Measurements from ENCODE around the gene CUX1. TPM values are rescaled to one million over a fixed set of nuclear protein-coding genes. Genes with fewer than 3 reads are reported as not detected.

Gene CUX1
- total RNA-seq, 1 experiment from 2014 or later, result 116 TPM

DNA sequence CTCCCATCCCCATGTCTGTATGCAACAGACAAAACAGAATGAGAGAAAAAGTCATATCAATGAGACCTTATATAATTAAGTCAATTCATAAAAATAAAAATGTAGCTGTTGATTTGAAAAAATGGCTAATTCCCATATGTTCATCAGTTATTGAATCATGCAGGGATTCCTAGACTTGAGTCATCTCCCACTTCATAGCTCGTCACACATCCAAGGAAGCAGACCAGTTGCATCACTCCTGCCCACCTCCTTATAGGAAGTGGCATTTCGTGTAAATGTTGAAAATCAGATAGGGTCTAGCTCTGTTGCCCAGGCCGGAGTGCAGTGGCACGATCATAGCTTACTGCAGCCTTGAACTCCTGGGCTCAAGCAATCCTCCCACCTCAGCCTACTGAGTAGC is 413.2 kb downstream of the CUX1 start:
- Mint-ChIP-seq H3K36me3 (ENCODE audit: insufficient read depth, unreplicated experiment) (peaks cover 70% of the 10 kb centered on the region), H3K9me3 (ENCODE audit: unreplicated experiment) (no peaks in the 10 kb centered on the region), H3K27me3 (ENCODE audit: insufficient read depth, unreplicated experiment) (no peaks in the 10 kb centered on the region), H3K27ac (ENCODE audit: unreplicated experiment) (no peak overlapping the region), H3K4me3 (ENCODE audit: unreplicated experiment) (no peak overlapping the region), H3K4me1 (ENCODE audit: low read depth, unreplicated experiment) (no peaks in the 10 kb centered on the region)
- Histone ChIP-seq H3K27me3 (replicated peaks; ENCODE audit: control insufficient read depth, insufficient read depth, low read length) (no peaks in the 10 kb centered on the region), H3K36me3 (ENCODE audit: control insufficient read depth, insufficient read depth, low read length) (peaks cover 5% of the 10 kb centered on the region; the same call in 1 of the 2 replicates), H3K4me3 (ENCODE audit: low read depth, low read length) (no peak overlapping the region), H3K9me3 (no peaks in the 10 kb centered on the region), H3K4me1 (no peaks in the 10 kb centered on the region)
- ChIA-PET POLR2A (no interaction called here), CTCF (no interaction called here)
- DNase-seq, result no peak
- TF ChIP-seq, protein P1, sequence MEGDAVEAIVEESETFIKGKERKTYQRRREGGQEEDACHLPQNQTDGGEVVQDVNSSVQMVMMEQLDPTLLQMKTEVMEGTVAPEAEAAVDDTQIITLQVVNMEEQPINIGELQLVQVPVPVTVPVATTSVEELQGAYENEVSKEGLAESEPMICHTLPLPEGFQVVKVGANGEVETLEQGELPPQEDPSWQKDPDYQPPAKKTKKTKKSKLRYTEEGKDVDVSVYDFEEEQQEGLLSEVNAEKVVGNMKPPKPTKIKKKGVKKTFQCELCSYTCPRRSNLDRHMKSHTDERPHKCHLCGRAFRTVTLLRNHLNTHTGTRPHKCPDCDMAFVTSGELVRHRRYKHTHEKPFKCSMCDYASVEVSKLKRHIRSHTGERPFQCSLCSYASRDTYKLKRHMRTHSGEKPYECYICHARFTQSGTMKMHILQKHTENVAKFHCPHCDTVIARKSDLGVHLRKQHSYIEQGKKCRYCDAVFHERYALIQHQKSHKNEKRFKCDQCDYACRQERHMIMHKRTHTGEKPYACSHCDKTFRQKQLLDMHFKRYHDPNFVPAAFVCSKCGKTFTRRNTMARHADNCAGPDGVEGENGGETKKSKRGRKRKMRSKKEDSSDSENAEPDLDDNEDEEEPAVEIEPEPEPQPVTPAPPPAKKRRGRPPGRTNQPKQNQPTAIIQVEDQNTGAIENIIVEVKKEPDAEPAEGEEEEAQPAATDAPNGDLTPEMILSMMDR (IDR thresholded peaks at IDR 0.05; ENCODE audit: insufficient read depth in 1 of 2, low read depth in 1 of 2, low read length in 1 of 2, severe bottlenecking in 1 of 2, unreplicated experiment in 1 of 2), result no peak
- BruUV-seq (replicated peaks), result no TSS peak
- intact Hi-C loops (cut with micrococcal nuclease; ENCODE audit: unreplicated experiment), result no loop called here

DNA sequence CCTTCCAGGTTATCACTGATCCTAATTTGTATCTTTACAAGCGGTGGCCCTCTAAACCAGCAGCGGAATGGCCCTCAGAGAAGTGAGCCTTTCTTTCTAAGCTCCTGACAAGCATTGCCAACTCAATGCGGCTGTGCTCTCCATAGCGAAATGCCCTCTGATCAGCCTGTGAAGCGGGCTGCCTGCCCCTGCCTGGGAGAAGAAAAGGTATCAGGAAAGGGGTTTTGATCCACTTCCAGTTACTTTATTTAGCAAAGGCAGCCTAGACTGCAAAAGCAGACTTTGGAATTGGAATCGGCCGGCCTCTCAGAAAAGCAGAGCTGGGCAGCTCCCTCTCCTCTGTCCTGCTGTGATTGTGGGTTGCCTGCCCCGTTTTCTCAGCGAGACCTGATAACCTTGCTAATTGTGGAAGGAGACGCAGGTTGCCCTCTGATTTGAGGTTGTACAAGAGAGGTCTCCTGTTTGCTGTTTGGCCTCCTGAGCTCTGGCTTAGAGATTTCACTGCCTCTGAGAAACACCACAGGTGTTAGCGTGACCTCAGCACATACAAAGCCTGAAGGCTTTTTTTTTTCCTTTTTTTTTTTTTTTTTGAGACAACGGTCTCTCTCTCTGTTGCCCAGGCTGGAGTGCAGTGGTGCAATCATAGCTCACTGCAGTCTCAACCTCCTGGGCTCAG is 415.3 kb downstream of the CUX1 start:
- H3K27ac Mint-ChIP-seq (ENCODE audit: unreplicated experiment), result peak overlapping the region; percentile 35
- no peaks in the 10 kb centered on the region for H3K27me3 ChIP-seq (replicated peaks; ENCODE audit: control insufficient read depth, insufficient read depth, low read length)
- peaks cover 5% of the 10 kb centered on the region; the same call in 1 of the 2 replicates for H3K36me3 ChIP-seq (ENCODE audit: control insufficient read depth, insufficient read depth, low read length)
- BruUV-seq (replicated peaks), result no TSS peak
- H3K27me3 Mint-ChIP-seq (ENCODE audit: insufficient read depth, unreplicated experiment), result no peaks in the 10 kb centered on the region
- no peaks in the 10 kb centered on the region for H3K4me1 Mint-ChIP-seq (ENCODE audit: low read depth, unreplicated experiment)
- no peak overlapping the region for H3K4me3 Mint-ChIP-seq (ENCODE audit: unreplicated experiment)
- POLR2A ChIA-PET, result no interaction called here
- no peak for DNase-seq
- TF ChIP-seq, protein P1 (IDR thresholded peaks at IDR 0.05; ENCODE audit: insufficient read depth in 1 of 2, low read depth in 1 of 2, low read length in 1 of 2, severe bottlenecking in 1 of 2, unreplicated experiment in 1 of 2), result no peak
- H3K4me1 ChIP-seq, result no peaks in the 10 kb centered on the region; the same call in 1 of the 2 replicates
- CTCF ChIA-PET, result no interaction called here
- intact Hi-C loops (cut with micrococcal nuclease; ENCODE audit: unreplicated experiment), result no loop called here
- peaks cover 70% of the 10 kb centered on the region for H3K36me3 Mint-ChIP-seq (ENCODE audit: insufficient read depth, unreplicated experiment)
- H3K9me3 ChIP-seq, result no peaks in the 10 kb centered on the region
- H3K9me3 Mint-ChIP-seq (ENCODE audit: unreplicated experiment), result no peaks in the 10 kb centered on the region
- no peak overlapping the region for H3K4me3 ChIP-seq (ENCODE audit: low read depth, low read length)

DNA sequence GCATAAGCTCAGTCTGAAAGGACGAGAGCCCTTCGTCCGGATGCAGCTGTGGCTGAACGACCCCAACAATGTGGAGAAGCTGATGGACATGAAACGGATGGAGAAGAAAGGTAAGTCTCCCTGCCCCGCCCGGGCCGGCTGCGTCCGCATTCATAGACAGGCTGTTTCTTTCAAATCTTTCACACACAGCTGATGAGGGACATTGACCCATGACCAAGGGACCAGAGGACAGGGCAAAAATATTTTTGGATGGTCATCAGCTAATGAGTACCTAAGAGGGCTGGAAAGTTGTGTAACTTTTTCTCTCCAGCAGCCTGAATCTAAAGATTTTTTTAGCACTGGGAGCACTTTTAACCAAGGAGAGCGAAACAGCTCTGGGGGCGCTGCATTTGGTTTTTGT is 416.7 kb downstream of the CUX1 start:
- no peak for DNase-seq
- H3K27ac Mint-ChIP-seq (ENCODE audit: unreplicated experiment), result no peak overlapping the region
- Histone ChIP-seq H3K27me3 (replicated peaks; ENCODE audit: control insufficient read depth, insufficient read depth, low read length) (no peaks in the 10 kb centered on the region), H3K36me3 (ENCODE audit: control insufficient read depth, insufficient read depth, low read length) (peaks cover 4% of the 10 kb centered on the region; the same call in 1 of the 2 replicates), H3K4me1 (no peaks in the 10 kb centered on the region; the same call in 1 of the 2 replicates), H3K4me3 (ENCODE audit: low read depth, low read length) (no peak overlapping the region), H3K9me3 (no peaks in the 10 kb centered on the region)
- TF ChIP-seq, protein P1 (IDR thresholded peaks at IDR 0.05; ENCODE audit: insufficient read depth in 1 of 2, low read depth in 1 of 2, low read length in 1 of 2, severe bottlenecking in 1 of 2, unreplicated experiment in 1 of 2), result no peak
- no TSS peak for BruUV-seq (replicated peaks)
- H3K4me1 Mint-ChIP-seq (ENCODE audit: low read depth, unreplicated experiment), result no peaks in the 10 kb centered on the region
- ChIA-PET CTCF (interaction anchor here (0.5 kb wide), 1 partner anchor 913 kb away, joined by 3 read pairs; the partner anchor contains the start of gene IFT22), POLR2A (no interaction called here)
- H3K9me3 Mint-ChIP-seq (ENCODE audit: unreplicated experiment), result no peaks in the 10 kb centered on the region
- H3K36me3 Mint-ChIP-seq (ENCODE audit: insufficient read depth, unreplicated experiment), result peaks cover 68% of the 10 kb centered on the region
- no peaks in the 10 kb centered on the region for H3K27me3 Mint-ChIP-seq (ENCODE audit: insufficient read depth, unreplicated experiment)
- H3K4me3 Mint-ChIP-seq (ENCODE audit: unreplicated experiment), result no peak overlapping the region
- intact Hi-C loops (cut with micrococcal nuclease; ENCODE audit: unreplicated experiment), result no loop called here

All from Caco-2 (cell line).